HG03064 (cell line): ENCODE data around the gene FAM167B.

Experiments
- ATAC-seq: cut with Tn5 transposase; IDR thresholded peaks from one replicate; pipeline ENCODE4 v1.9.1; 2021; ENCODE audit warnings: low read depth; ENCODE audit not compliant: unreplicated experiment

Gene FAM167B

DNA sequence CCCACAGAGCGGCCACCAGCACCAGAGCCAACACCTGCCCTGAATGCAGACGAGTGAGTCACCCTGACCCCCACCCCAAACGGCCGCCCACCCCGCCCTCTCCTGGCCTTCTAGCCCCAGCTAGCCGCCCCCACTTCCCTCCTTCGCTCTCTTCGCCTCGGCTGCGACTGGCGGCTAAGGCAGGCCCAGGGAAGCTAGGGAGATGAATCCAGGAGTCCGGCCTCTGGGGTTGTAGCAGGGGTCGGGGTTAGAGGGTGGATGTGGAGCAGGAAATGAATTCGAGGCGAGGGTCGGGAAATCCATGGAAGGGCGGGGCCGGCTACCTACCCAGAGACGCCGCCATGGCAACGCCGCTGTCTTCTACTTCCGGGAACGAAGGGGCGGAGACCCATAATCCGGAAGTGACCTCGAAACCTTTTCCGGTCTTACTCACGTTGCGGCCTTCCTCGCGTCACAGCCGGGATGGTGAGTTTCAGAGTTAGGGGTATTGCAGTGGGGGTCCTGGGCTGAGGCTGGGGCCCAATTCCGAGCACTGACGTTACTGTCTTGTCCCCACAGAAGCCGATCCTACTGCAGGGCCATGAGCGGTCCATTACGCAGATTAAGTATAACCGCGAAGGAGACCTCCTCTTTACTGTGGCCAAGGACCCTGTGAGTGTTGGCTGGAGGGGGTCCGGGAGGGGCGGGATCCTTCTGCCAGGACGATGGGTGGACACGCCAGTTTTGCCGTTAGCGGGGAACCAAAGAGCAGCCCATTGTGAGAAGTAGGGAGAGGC is 24.9 kb upstream of the FAM167B start, which contains the start of the genes EIF3I and TMEM234:
Gene EIF3I, plus strand, starts transcription at position 428 of the 776 bp plus-strand sequence. Its CDS starts 35 bp downstream, at position 463.
Gene TMEM234, minus strand, starts transcription at position 374 of the 776 bp plus-strand sequence. Its CDS starts 31 bp downstream, at position 343.
- peak; percentile 79 for ATAC-seq

DNA sequence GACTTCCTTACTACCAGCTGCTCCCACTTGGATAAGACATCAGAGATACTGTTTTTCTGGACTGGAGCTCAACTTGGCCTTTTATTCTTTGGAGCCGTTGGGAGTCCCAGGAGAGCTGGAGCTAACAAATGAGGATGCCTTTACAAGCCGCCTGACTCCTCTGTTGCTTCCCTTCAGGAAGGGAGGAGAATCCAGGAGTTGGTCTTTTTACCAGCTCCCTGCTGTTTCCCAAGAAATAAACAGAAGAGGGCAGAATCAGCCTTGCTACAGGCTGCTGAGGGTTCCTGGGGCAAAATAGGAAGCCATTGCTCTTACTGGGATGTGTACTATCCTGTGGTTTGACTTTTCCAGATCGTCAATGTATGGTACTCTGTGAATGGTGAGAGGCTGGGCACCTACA is 23.3 kb upstream of the FAM167B start:
- ATAC-seq: no peak

DNA sequence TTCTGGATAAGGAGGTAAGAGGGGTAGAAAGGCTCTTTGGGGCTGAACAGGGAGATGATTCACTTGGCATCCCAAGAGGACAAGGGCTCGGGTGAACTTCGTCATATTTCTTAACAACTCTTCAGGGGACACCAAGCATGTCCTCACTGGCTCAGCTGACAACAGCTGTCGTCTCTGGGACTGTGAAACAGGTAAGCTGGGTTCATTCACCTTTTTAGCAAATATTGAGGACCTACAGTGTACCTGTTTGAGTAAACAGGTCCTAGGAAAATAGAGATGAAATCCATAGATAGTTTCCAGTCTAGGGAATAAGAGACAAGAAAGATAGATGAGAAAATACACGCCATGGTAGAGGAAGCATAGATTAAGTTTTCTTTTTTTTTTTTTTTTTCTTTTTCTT is 22.7 kb upstream of the FAM167B start:
- ATAC-seq: no peak

GRCh38 chr1:32228771-32229170 is 18.3 kb upstream of the FAM167B start:
- no peak for ATAC-seq

DNA sequence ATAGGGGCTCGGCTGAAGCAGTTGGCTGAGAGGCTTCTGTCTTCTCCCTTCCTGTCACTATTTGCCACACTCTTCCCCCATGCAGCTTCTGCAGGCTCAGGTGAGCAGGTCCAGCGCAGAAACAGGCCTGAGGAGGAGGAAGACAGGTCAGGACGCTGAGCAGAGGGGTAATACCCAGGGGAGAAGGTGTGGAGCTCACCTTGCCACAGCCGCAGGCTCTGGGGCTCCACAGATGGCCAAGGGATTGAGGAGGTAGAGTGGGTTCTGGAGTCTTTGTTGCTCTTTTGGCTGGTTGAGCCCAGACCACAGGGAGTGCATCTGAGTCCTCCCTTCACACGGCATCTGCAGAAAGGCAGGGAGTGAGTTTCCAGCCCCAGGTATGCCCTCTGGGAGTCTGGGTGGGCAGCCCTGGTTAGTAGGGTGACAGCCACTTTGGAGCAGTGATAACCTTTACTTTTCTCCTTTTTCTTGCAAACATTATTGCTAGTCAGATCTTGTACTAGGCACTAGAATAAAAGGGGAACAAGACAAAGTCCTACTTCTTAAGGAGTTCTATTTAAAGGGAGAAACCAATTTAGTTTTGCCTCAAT is 15.1 kb upstream of the FAM167B start:
- no peak for ATAC-seq

GRCh38 chr1:32232558-32233304 is 14.3 kb upstream of the FAM167B start:
- ATAC-seq: no peak

DNA sequence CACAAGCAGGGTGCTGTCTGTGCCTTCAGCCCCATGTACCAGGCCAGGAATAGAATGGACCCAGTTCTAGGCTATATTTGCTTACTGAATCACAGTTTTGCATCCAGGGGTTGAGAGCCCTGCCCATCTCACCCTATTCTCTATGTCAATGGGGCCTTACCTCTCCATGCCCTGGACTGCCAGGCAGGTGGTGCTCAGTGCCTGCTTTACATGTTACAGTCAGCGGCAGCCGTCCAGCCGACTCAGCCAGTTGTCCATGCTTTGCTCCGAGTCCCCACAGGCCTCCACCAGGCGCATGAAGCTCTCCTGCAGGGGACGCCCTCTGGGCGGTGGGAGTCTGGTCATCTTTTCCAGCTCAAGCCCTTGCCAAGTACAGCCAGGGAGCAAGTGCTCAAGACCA is 12.2 kb upstream of the FAM167B start:
- no peak for ATAC-seq

DNA sequence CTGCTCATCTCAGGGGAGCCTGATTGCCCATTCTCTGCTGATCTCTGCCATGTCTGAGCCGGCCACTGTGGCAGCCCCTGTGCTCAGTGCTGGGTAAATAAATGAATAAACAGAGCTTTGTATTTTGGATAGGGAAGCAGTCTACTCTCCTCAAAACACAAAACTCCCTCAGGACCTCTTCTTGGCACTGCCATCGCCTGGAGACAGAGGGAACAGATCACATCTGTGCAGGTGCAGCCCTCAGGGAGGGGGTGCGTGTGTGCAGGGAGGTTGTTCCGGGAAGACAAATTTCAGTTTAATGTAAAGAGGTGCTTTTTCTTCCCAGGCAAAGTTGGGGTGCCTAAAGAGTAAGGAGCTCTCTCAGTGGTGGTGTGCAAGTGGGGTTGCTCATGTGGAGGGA is 7.7 kb upstream of the FAM167B start:
- ATAC-seq: no peak

DNA sequence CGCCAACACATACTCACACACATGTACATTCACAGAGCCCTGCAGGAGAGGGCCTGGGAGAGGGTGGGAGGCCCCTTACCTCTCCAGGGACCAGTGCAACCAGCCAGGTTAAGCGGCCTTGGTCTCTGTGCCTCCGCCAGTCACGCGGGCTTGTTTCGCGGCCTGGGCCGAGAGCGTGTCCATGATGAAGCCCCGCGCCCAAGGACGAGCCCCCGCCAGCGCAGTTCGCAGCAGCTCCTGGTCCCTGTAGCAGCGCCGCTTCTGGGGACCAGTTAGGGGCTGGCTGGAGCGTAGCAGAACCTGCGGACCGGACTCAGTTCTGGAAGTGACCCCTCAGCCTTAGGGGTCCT is 7.3 kb upstream of the FAM167B start:
- no peak for ATAC-seq

DNA sequence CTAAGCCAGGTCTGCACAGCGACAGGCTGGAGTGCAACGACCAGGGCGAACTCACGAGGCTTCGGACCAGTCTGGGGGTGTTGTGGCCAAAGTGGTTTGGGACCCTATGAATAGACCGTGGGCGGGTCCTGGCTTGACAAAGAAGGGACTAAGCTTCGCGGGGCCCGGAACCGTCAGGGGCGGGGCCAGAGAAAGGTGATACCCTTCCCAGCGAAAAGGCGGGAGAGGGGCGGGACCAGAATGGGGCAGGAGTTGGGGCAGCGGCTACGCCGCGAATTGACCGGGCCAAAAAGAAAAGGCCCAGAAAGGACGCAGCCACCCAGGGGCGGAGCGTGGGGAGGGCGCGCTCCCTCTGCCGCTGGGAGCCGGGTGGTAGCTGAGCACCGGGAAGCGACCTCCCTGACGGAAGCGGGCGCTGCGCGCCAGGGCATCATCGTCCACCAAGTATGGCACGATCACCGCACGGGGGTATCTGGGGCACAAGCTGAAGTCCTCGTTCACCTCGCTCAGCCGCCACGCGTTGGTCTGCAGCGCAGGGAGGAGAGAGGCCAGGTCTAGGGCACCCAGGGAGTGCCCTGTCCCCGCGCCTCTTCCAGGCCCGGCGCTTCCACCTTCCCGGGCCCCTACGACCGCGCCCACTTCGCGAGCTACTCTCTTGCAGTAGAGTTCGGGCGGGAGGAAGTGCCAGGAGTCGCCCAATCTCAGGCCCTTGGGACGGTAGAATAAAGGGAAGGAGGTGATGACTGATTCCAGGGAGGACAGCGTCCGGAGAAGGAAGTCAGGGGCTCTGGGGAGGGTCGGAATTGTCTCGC is 6.7 kb upstream of the FAM167B start:
- no peak for ATAC-seq

DNA sequence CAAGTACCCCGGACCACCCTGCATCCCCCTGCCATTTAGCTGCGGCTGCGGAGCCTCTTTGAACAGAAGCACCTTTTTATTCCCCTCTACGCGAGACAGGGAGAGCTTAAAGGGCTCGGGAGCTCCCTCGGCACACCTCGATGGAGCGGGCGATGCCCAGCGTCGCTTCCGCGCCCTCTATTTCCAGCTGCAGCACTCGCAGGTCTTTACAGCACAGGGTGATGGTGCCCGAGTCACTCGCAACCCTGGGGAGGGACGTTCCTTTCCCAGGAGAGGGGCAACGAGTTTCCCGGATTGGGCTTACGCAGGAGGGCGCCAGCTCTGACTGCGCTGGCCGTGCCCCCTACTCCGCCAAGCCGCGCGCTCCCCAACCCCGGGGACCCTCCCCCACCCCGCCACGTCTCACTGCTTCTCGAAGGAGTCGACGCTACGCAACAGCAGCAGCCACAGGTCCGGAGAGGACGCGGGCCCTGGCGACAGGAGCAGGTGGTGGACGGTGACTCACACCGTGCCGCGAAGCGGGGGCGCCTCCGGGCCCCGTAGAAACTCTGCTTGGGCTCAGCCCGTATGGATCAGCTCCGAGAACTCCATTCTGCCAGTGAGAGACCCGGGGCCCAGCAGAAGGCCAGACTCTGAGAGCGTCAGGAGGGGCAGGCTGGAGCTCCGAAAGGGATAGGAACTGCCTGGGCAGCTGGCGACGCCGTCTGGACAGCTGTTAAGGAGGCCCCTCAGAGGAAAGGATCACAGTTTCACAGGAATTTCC is 5.8 kb upstream of the FAM167B start:
- no peak for ATAC-seq

DNA sequence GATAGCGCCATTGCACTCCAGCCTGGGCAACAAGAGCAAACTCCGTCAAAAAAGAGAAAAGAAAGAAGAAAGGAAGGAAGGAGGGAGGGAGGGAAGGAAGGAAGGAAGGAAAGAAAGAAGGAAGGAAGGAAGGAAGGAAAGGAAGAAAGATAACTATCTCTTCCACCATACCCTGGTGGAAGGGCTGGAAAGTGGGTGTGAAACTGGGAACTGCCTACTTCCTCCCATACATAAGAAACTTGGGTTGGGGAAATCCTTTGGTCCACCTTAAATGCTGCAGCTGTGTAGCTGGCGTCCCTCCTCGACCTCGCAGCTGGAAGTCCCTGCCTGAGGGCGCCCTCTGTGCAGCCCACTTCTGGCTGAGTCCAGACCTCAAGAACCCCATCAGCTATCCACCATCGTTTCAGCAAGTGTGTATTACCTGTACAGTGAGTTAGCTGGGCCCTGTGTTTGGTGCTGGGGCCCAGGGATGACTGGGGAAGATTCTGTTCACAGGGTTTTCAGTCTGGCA is 4.6 kb upstream of the FAM167B start:
- no peak for ATAC-seq

GRCh38 chr1:32247452-32247851 is 430 bp downstream of the FAM167B start:
- no peak for ATAC-seq

- no peak for ATAC-seq
These were observed 1.2 kb downstream of the FAM167B start for GRCh38 chr1:32247983-32248889.

GRCh38 chr1:32249831-32250525 is 3.0 kb downstream of the FAM167B start:
- peak; percentile 45 for ATAC-seq

DNA sequence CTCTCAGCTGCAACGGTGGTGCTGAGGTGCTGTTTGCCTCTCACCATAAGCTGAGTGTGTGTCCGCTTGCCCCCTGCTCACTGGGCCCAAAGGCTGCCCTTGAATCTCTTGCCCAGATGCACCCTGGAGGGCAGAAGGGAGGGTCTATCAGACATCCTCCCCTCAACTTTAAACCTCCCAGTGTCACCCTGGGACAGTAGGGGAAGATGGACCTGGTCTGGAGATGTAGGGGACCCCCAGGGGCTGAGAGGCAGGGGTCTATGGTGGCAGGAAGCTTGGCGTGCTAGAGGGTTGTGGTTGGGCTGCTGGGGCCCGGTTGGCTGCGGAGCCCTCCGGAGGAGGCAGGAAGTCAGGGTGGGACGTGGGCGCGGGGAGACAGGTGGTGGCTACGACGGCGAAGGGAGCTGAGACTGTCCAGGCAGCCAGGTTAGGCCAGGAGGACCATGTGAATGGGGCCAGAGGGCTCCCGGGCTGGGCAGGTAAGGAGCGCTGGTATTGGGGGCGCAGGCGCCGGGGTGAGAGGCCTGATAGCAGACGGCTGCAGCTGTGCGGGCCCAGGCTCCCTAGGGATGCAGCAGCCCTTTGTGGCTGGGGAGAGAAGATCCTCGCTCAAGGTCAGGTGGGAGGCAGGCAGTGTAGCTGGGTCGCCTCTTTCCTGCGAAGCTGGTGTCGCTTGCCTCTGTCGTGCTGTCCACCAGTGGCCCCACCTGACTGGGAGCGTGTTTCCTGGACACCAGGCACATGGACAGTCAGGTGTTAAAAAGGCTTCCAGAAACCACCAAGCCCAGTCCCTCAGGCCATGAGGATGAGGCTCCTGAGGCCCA is 4.1 kb downstream of the FAM167B start, which contains the start of gene LCK:
Gene LCK, plus strand, starts transcription at position 373 of the 824 bp plus-strand sequence. CDS start 23,065 bp downstream, outside the sequence.
- ATAC-seq: no peak
